ENCODE results near the gene NGEF.

The NGEF gene

GRCh38 chr2:232833830-232834229 lies 179.2 kb downstream of the NGEF start:
- TF ChIP-seq, protein P1, sequence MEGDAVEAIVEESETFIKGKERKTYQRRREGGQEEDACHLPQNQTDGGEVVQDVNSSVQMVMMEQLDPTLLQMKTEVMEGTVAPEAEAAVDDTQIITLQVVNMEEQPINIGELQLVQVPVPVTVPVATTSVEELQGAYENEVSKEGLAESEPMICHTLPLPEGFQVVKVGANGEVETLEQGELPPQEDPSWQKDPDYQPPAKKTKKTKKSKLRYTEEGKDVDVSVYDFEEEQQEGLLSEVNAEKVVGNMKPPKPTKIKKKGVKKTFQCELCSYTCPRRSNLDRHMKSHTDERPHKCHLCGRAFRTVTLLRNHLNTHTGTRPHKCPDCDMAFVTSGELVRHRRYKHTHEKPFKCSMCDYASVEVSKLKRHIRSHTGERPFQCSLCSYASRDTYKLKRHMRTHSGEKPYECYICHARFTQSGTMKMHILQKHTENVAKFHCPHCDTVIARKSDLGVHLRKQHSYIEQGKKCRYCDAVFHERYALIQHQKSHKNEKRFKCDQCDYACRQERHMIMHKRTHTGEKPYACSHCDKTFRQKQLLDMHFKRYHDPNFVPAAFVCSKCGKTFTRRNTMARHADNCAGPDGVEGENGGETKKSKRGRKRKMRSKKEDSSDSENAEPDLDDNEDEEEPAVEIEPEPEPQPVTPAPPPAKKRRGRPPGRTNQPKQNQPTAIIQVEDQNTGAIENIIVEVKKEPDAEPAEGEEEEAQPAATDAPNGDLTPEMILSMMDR (IDR thresholded peaks at IDR 0.05), result no peak
- no peak for TF ChIP-seq ZFX (IDR thresholded peaks at IDR 0.05; ENCODE audit: borderline replicate concordance)
- peak overlapping the region; percentile 46 for H3K27ac ChIP-seq

GRCh38 chr2:232831496-232831895 lies 181.6 kb downstream of the NGEF start:
- H3K27ac ChIP-seq, result no peak overlapping the region
- TF ChIP-seq, protein P1 (IDR thresholded peaks at IDR 0.05), result no peak
- TF ChIP-seq ZFX (IDR thresholded peaks at IDR 0.05; ENCODE audit: borderline replicate concordance), result no peak

- H3K27ac ChIP-seq, result no peak overlapping the region
These were observed 183.1 kb downstream of the NGEF start for GRCh38 chr2:232829988-232830387.

More at GRCh38 chr2:232829988-232830387, 183.1 kb downstream of the NGEF start:
- no peak for TF ChIP-seq ZFX (IDR thresholded peaks at IDR 0.05; ENCODE audit: borderline replicate concordance)
- TF ChIP-seq, protein P1 (IDR thresholded peaks at IDR 0.05), result no peak

All from 22Rv1 (cell line).